Measurements from ENCODE around the gene GPR146.

DNA sequence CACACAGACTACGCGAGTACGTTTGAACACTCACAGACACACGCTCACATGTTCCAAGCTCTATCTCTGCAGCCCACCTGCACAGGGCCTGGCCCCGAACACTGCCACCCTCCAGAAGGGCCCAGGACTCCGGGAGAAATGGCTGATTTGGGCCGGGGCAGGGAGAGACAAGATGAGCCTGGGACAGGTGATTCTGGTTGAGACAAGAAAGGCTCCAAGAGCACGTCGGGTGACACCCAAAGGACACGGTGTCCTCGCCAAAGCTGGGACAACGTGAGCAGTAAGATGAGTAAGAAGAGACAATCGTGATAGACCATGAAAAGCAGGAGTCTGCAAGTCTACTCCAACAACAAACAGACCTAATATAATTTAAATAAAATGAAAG, 52.8 kb downstream of the GPR146 start:
- TF ChIP-seq, protein P1, sequence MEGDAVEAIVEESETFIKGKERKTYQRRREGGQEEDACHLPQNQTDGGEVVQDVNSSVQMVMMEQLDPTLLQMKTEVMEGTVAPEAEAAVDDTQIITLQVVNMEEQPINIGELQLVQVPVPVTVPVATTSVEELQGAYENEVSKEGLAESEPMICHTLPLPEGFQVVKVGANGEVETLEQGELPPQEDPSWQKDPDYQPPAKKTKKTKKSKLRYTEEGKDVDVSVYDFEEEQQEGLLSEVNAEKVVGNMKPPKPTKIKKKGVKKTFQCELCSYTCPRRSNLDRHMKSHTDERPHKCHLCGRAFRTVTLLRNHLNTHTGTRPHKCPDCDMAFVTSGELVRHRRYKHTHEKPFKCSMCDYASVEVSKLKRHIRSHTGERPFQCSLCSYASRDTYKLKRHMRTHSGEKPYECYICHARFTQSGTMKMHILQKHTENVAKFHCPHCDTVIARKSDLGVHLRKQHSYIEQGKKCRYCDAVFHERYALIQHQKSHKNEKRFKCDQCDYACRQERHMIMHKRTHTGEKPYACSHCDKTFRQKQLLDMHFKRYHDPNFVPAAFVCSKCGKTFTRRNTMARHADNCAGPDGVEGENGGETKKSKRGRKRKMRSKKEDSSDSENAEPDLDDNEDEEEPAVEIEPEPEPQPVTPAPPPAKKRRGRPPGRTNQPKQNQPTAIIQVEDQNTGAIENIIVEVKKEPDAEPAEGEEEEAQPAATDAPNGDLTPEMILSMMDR (IDR thresholded peaks at IDR 0.05 in 8 of 11, conservative IDR thresholded peaks at IDR 0.05 in 3 of 11): no peak
- no peak for TF ChIP-seq POLR2A (IDR thresholded peaks at IDR 0.05)
